Fibroblast of villous mesenchyme (primary cell): Measurements from ENCODE around the gene TBCEL. TPM values are rescaled to one million over a fixed set of nuclear protein-coding genes. Genes with fewer than 3 reads are reported as not detected.

Source experiments
- DNase-seq: peaks from one replicate; pipeline ENCODE4 v3.0.0-alpha.2; 2010; ENCODE audit warnings: low read depth
- H3K4me3 ChIP-seq: 2 replicates; pipeline ENCODE4 v1.5.1; 2011; ENCODE audit warnings: low read depth, mild to moderate bottlenecking, low read length
- total RNA-seq: library from RNA; depleted of rRNA; stranded (reverse); fragments of >200 nt; gene quantifications from 2 replicates; pipeline ENCODE4 v1.2.3, GENCODE V29; 2012
- TF ChIP-seq, protein P1 (sequence below): IDR thresholded peaks from 2 replicates; pipeline ENCODE4 v1.5.1; 2012; ENCODE audit warnings: low read depth, mild to moderate bottlenecking, low read length; ENCODE audit not compliant: insufficient read depth

The TBCEL gene
- total RNA-seq, 1 donor: 29.8 TPM

DNA sequence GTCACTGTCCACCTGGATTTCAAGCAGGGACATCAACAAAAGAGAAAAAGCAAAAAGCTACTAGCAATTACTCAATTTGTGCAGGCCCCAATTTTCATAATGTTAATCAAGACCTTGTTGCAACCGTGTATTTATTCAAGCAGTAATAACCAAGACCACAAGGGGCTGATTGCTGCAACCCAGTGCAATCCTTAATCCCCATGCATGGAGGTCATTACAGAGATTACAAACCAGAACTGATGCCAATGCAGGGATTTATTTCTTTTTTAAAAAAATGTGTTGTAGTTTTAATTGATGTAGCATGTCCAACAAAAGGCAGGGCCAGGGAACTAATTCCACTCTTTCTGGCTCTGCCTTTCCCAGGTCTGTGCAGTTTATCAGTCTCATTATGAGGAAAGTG is 95.5 kb downstream of the TBCEL start:
- TF ChIP-seq, protein P1, sequence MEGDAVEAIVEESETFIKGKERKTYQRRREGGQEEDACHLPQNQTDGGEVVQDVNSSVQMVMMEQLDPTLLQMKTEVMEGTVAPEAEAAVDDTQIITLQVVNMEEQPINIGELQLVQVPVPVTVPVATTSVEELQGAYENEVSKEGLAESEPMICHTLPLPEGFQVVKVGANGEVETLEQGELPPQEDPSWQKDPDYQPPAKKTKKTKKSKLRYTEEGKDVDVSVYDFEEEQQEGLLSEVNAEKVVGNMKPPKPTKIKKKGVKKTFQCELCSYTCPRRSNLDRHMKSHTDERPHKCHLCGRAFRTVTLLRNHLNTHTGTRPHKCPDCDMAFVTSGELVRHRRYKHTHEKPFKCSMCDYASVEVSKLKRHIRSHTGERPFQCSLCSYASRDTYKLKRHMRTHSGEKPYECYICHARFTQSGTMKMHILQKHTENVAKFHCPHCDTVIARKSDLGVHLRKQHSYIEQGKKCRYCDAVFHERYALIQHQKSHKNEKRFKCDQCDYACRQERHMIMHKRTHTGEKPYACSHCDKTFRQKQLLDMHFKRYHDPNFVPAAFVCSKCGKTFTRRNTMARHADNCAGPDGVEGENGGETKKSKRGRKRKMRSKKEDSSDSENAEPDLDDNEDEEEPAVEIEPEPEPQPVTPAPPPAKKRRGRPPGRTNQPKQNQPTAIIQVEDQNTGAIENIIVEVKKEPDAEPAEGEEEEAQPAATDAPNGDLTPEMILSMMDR: no peak
- no peak overlapping the region for H3K4me3 ChIP-seq
- DNase-seq: peak; percentile 23

DNA sequence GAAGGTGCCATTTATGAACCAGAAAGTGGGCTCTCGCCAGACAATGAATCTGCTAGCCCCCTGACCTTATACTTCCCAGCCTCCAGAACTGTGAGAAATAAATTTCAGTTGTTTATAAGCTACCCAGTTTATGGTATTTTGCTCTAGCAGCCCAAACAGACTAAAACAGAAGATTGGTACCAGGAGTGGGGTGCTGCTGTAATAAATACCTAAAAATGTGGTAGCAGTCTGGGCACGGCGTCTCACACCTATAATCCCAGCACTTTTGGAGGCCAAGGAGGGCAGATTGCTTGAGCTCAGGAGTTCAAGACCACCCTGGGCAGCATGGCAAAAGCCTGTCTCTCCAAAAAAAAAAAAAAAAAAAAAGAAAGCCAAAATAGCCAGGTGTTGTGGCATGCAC is 98.4 kb downstream of the TBCEL start:
- TF ChIP-seq, protein P1: no peak
- no peak for DNase-seq

DNA sequence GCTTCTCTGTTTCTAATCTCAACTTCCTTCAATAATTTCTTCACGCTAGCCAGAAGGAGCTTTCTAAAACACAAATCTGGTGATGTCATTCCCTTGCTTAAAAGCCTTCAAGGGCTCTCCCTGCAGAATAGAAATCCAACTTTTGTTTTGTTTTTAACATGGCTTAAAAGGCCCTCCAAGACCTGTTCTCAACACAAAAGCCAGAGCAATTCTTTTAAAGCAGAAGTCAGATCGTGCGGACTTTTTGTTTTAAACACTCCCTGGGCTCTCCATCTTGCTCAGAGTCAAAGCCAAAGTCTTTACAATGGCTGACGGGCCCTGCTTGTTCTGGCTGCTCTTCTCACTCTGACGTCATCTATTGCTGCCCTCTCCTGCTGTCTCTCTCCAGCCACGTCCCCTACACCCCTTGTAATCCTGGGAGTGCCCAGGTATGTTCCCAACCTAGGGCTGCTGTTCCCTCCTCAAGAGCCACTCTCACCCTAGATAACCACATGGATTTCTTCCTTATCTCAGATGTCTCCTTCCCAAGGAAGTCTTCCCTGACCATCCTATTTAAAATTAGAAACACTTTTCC is 99.7 kb downstream of the TBCEL start:
- TF ChIP-seq, protein P1: no peak
- H3K4me3 ChIP-seq: no peak overlapping the region
- DNase-seq: no peak

More for the DNA sequence above, 98.4 kb downstream of the TBCEL start:
- no peak overlapping the region for H3K4me3 ChIP-seq

DNA sequence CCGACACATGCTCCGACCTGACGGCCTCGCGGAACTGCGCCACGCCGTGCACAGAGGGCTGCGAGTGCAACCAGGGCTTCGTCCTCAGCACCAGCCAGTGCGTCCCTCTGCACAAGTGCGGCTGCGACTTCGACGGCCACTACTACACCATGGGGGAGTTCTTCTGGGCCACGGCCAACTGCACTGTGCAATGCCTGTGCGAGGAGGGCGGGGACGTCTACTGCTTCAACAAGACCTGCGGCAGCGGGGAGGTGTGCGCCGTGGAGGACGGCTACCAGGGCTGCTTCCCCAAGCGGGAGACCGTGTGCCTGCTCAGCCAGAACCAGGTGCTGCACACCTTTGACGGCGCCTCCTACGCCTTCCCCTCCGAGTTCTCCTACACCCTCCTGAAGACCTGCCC is 103.9 kb downstream of the TBCEL start:
- no peak for DNase-seq
- TF ChIP-seq, protein P1: no peak
- no peak overlapping the region for H3K4me3 ChIP-seq

DNA sequence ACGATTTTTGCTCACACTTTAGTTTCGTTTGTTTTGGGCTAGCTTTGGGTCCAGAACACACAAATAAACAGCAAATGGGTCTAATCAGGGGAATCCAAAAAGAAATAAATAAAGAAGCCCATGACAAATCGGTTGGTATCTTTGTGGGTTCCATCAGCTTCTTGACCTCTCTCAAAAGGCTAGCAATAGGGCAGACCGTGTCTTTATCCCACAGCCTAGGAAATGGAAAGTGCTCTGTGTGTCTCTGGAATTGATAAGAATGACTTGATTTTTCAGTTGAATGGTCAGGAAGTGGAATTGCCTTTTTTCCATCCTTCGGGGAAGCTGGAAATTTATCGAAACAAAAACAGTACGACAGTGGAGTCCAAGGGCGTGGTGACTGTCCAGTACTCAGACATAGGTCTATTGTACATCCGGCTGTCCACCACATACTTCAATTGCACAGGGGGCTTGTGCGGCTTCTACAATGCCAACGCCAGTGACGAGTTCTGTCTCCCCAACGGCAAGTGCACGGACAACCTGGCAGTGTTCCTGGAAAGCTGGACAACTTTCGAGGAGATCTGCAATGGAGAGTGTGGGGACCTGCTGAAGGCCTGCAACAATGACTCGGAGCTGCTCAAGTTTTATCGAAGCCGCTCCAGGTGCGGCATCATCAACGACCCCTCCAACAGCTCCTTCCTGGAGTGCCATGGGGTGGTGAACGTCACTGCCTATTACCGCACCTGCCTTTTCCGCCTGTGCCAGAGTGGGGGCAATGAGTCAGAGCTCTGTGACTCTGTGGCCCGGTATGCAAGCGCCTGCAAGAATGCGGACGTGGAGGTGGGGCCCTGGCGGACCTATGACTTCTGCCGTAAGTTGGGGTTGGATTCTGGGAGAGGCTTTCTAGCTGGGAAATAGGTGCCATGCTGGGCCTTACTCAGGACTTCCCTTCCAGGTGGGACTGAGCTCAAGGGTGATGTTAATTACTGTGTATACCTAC is 105.7 kb downstream of the TBCEL start:
- TF ChIP-seq, protein P1: no peak
- DNase-seq: no peak
- no peak overlapping the region for H3K4me3 ChIP-seq

DNA sequence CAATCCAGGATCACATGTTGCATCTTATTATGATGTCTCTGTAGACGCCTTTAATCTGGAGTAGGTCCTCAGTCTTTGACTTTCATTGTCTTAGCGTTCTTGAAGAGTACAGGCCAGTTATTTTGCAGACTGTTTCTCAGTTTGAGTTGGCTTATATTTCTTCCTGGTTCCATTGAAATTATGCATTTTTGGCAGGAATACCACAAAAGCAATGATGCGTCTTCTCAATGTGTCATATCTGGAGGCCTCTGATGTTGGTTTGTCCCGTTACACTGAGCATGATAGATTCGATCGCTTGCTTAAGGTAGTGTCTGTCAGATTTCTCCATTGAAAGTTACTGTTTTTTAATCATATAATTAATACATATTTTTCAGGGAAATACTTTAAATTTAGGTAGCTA is 107.8 kb downstream of the TBCEL start:
- no peak for DNase-seq
- no peak overlapping the region for H3K4me3 ChIP-seq
- TF ChIP-seq, protein P1: no peak
